Measurements from ENCODE around the gene B3GALT4. TPM values are rescaled to one million over a fixed set of nuclear protein-coding genes. Genes with fewer than 3 reads are reported as not detected.

B3GALT4 gene
- total and polyA plus RNA-seq, 8 donors = 9.8 to 42.9 (median 11.5) TPM; not detected in 1

GRCh38 chr6:33288921-33289783, 12.2 kb downstream of the B3GALT4 start, which contains the start of the genes PFDN6 and WDR46:
TSS of gene PFDN6 (plus strand) at chr6:33289601. CDS start at chr6:33289857, 256 bp downstream.
TSS of gene WDR46 (minus strand) at chr6:33289239. CDS start at chr6:33289170, 69 bp downstream.
- WGBS, 5 donors = 0 to 1% (median 1%) methylated on average over 39 to 43 of the region's 43 CpGs
- peaks cover 22 to 73% (median 70%) of the 10 kb centered on the region in 4 donors for H3K36me3 ChIP-seq

GRCh38 chr6:33289784-33290315, 12.9 kb downstream of the B3GALT4 start:
- TF ChIP-seq POLR2A (IDR thresholded peaks at IDR 0.05) (no peak), CTCF (IDR thresholded peaks at IDR 0.05) (no peak), POLR2AphosphoS5 (IDR thresholded peaks at IDR 0.05) (no peak), EP300 (IDR thresholded peaks at IDR 0.05) (no peak)
- H3K36me3 ChIP-seq = peaks cover 24 to 73% (median 70%) of the 10 kb centered on the region in 4 donors
- intact Hi-C loops (cut with DNase I; ENCODE audit: low total_unique reads) = no loop called here
- peak overlapping the region; percentile 69 to 89 (median 82) for H3K27ac ChIP-seq
- no peak for DNase-seq
- no peaks in the 10 kb centered on the region for H3K9me3 ChIP-seq
- H3K27me3 ChIP-seq = no peaks in the 10 kb centered on the region
- peak overlapping the region; percentile 71 to 94 (median 79) for H3K4me3 ChIP-seq
- peaks cover 20 to 39% (median 34%) of the 10 kb centered on the region in 4 donors for H3K4me1 ChIP-seq
- 2 to 4% (median 3%) methylated on average over 12 to 14 of the region's 14 CpGs for WGBS, 5 donors

More at GRCh38 chr6:33288921-33289783, 12.2 kb downstream of the B3GALT4 start, which contains the start of the genes PFDN6 and WDR46:
- H3K4me3 ChIP-seq = peak within 1 kb of the TSS; percentile 71 to 94 (median 79)
- peak; percentile 84 to 96 for DNase-seq
- H3K9me3 ChIP-seq = no peaks in the 10 kb centered on the region
- TF ChIP-seq POLR2AphosphoS5 (IDR thresholded peaks at IDR 0.05) (peak; percentile 27 to 78 (median 73)), CTCF (IDR thresholded peaks at IDR 0.05) (no peak), POLR2A (IDR thresholded peaks at IDR 0.05) (no peak), EP300 (IDR thresholded peaks at IDR 0.05) (no peak)
- intact Hi-C loops (cut with DNase I; ENCODE audit: low total_unique reads) = no loop called here
- peaks cover 20 to 33% (median 30%) of the 10 kb centered on the region in 4 donors for H3K4me1 ChIP-seq
- no peaks in the 10 kb centered on the region for H3K27me3 ChIP-seq
- peak within 1 kb of the TSS; percentile 69 to 89 (median 82) for H3K27ac ChIP-seq

GRCh38 chr6:33290459-33290858, 13.5 kb downstream of the B3GALT4 start:
- TF ChIP-seq POLR2A (IDR thresholded peaks at IDR 0.05) = no peak
- Histone ChIP-seq H3K4me3 (peak overlapping the region; percentile 71 to 94 (median 79)), H3K27ac (peak overlapping the region in 2 of 5 donors; percentile 74 to 89), H3K27me3 (no peaks in the 10 kb centered on the region), H3K36me3 (peaks cover 30 to 73% (median 70%) of the 10 kb centered on the region in 4 donors), H3K9me3 (no peaks in the 10 kb centered on the region), H3K4me1 (peaks cover 20 to 45% (median 37%) of the 10 kb centered on the region in 4 donors)
- intact Hi-C loops (cut with DNase I; ENCODE audit: low total_unique reads) = no loop called here
- DNase-seq = no peak
- 64 to 76% (median 66%) methylated on average over 7 of the region's 7 CpGs for WGBS, 5 donors

GRCh38 chr6:33292996-33293682, 16.2 kb downstream of the B3GALT4 start:
- TF ChIP-seq EP300 (IDR thresholded peaks at IDR 0.05) = no peak
- TF ChIP-seq POLR2A (IDR thresholded peaks at IDR 0.05) = no peak
- no peak for TF ChIP-seq CTCF (IDR thresholded peaks at IDR 0.05)
- TF ChIP-seq POLR2AphosphoS5 (IDR thresholded peaks at IDR 0.05) = no peak

More at GRCh38 chr6:33292996-33293682, 16.2 kb downstream of the B3GALT4 start:
- Histone ChIP-seq H3K4me3 (no peak overlapping the region), H3K4me1 (peaks cover 27 to 58% (median 47%) of the 10 kb centered on the region in 4 donors), H3K9me3 (no peaks in the 10 kb centered on the region), H3K27ac (no peak overlapping the region), H3K27me3 (no peaks in the 10 kb centered on the region), H3K36me3 (peaks cover 29 to 64% (median 59%) of the 10 kb centered on the region in 4 donors)
- intact Hi-C loops (cut with DNase I; ENCODE audit: low total_unique reads) = no loop called here
- no peak for DNase-seq
- WGBS, 5 donors = 80 to 91% (median 83%) methylated on average over 11 to 16 of the region's 16 CpGs
